Measurements from ENCODE around the gene CASP7.
"Not testable (repeated sequence)": the region's sequence is repeated elsewhere in the genome, so short reads cannot be mapped to it uniquely, and the experiment has no call there.

Gene CASP7

DNA sequence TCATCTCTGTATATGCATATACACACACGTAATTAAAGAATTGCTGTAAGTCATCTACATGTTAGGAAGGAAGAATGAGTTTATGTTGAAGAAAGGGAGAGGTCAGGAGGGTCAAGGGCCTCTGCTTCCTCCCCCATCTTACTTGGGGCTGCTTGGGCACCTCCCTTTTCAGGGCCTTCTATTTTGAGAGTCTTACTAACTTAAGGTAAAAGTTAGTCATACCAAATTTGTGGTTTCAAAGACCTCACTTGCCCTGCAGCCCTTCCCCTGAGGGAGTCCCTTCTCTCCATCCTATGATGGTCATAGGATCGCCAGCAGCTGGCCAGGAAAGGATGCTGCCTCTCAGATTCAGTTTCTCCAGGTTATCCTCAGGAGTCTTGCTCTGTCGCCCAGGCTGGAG is 74.4 kb downstream of the CASP7 start:
- DNase-seq (ENCODE audit: low read depth): no peak

DNA sequence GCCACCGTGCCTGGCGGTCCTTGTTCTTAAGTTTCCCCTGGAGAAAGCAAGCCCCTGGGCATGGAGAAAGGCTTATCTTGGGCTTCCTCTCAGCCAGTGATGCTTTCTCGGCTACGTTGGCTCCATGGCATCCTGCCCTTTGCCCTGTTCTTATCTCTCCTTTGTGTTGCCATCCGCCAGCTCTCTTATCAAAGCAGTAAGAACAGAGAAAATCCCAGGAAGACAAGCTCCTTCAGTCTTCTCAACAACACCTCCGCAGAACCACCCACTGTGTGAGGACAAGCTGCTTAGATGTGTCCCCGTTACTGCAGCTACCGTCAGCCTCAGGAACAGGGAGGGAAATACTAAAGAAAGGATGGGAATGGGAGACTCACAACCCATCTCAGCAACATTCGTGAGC is 75.1 kb downstream of the CASP7 start:
- no peak for DNase-seq (ENCODE audit: low read depth)

DNA sequence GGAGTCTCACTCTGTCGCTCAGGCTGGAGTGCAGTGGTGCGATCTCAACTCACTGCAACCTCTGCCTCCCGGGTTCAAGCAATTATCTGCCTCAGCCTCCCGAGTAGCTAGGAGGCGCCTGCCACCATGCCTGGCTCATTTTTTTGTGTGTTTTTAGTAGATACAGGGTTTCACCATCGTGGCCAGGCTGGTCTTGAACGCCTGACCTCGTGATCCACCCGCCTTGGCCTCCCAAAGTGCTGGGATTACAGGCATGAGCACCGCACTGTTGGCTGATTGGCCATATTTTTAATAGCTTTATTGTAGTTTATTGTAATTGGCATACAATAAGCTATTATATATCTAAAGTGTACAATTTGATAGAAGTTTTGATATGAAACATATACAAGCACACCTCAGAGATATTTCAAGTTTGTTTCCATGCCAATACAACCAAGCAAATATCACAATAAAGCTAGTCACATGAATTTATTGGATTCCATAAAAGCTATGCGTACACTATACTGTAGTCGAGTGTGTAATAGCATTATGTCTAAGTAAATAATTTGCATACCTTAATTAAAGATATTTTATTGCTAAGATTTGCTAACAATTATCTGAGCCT is 77.3 kb downstream of the CASP7 start:
- no peak for DNase-seq (ENCODE audit: low read depth)

GRCh38 chr10:113762083-113762482 is 82.4 kb downstream of the CASP7 start:
- DNase-seq (ENCODE audit: low read depth): no peak

DNA sequence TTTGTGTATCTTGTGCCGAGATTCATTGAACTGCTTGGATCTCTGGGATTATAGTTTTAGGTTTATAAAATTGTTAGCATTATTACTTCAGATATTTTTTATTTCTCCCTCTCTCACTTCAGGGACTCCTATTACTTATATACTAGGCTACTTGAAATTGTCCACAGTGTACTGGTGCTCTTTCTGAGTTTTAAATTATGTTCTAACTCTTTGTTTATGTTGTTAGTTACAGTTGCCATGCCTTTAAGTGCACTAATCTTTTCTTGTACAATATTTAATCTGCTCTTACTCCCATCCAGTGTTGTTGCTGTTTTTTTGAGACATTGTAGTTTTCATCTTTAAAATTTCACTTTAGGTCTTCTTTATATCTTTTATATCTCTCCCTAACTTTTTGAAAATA is 84.9 kb downstream of the CASP7 start:
- DNase-seq (ENCODE audit: low read depth): no peak

GRCh38 chr10:113765910-113766309 is 86.2 kb downstream of the CASP7 start:
- no peak for DNase-seq (ENCODE audit: low read depth)

- DNase-seq (ENCODE audit: low read depth): no peak
Observed at GRCh38 chr10:113767222-113767621, 87.5 kb downstream of the CASP7 start.

- DNase-seq (ENCODE audit: low read depth): no peak
Observed at GRCh38 chr10:113770346-113770745, 90.6 kb downstream of the CASP7 start.

DNA sequence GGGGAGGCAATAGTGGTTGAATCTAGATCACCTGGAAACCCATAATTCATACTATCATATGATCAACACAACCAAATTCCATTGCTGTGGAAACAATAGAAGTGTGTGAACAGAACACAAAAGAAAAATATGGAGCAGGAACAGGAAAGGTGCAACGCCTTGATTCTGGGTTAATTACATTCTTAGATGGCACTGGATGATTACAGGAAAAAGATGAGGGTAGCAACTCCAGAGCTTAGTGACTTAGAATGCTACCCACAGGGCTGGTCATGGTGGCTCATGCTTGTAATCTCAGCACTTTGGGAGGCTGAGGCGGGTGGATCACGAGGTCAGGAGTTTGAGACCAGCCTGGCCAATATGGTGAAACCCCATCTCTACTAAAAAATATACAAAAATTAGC is 91.4 kb downstream of the CASP7 start:
- DNase-seq (ENCODE audit: low read depth): not testable (repeated sequence)

GRCh38 chr10:113775686-113776294 is 96.1 kb downstream of the CASP7 start:
- DNase-seq (ENCODE audit: low read depth): no peak

DNA sequence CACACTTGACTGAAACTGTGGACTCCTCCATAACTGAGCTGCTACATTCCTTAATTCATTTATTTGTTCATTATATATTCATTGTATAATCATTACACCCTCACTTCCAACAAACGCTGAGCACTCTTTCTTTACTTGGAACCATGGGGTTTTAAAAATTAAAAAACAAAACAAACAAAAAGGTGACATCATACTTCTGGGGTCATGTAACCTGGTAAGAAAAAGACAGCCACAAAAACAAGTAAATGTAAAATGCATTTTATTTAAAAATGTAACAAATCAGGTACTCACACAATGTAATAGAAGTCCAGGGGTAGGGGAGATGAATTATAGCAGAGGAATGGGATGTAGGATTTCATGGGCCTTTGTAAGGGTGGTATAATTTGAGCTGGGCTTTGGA is 96.8 kb downstream of the CASP7 start:
- DNase-seq (ENCODE audit: low read depth): no peak
